K562 (cell line): ENCODE data around the gene C6orf47. TPM values are rescaled to one million over a fixed set of nuclear protein-coding genes. Genes with fewer than 3 reads are reported as not detected.

Experiments
- CHD2 ChIP-seq: IDR thresholded peaks from 2 replicates; pipeline ENCODE4 v1.6.1; 2011; ENCODE audit warnings: low read depth, low read length
- ETV5 ChIP-seq: sonication (generic); formaldehyde crosslinking; IDR thresholded peaks from 2 replicates; pipeline ENCODE4 v1.4.0; 2020; ENCODE audit warnings: low read depth, mild to moderate bottlenecking, missing genetic modification reagents
- FOXA1 ChIP-seq: fragments of 450-650 bp; IDR thresholded peaks from 2 replicates; pipeline ENCODE4 v1.6.1; 2016; ENCODE audit warnings: mild to moderate bottlenecking, borderline replicate concordance
- GABPB2 ChIP-seq: fragments of 250-450 bp; sonication (Bioruptor Pico); conservative IDR thresholded peaks from 2 replicates; pipeline ENCODE4 v1.5.1; 2021; ENCODE audit warnings: mild to moderate bottlenecking
- MTF1 ChIP-seq: fragments of 250-450 bp; sonication (Bioruptor Pico); IDR thresholded peaks from 2 replicates; pipeline ENCODE4 v1.9.0; 2021; ENCODE audit warnings: moderate library complexity, mild to moderate bottlenecking, inconsistent platforms, borderline replicate concordance
- NFIX ChIP-seq: fragments of 250-450 bp; sonication (Bioruptor Pico); IDR thresholded peaks from 2 replicates; pipeline ENCODE4 v1.4.0; 2020; ENCODE audit warnings: low read depth, mild to moderate bottlenecking, moderate library complexity
- NR2C2 ChIP-seq, 2 experiments: fragments of 200-800 bp in 1 of 2; sonication (Bioruptor generic) in 1 of 2; sonication (generic) in 1 of 2; formaldehyde crosslinking in 1 of 2; IDR thresholded peaks; 2 replicates each; pipeline versions ENCODE4 v1.6.1 to v1.8.0; 2016 to 2022; ENCODE audit warnings: mild to moderate bottlenecking in 1 of 2, missing compliant biosample characterization in 1 of 2, missing genetic modification characterization in 1 of 2, missing genetic modification reagents in 1 of 2
- PATZ1 ChIP-seq: fragments of 250-450 bp; sonication (Bioruptor Pico); IDR thresholded peaks from 2 replicates; pipeline ENCODE4 v1.5.0; 2020; ENCODE audit warnings: mild to moderate bottlenecking, borderline replicate concordance
- PREB ChIP-seq: sonication (generic); formaldehyde crosslinking; IDR thresholded peaks from 2 replicates; pipeline ENCODE4 v1.8.1; 2023; ENCODE audit warnings: mild to moderate bottlenecking, missing genetic modification reagents
- SMAD2 ChIP-seq: fragments of 150-350 bp; IDR thresholded peaks from 2 replicates; pipeline ENCODE4 v1.6.1; 2014; ENCODE audit warnings: low read depth, mild to moderate bottlenecking, low read length
- SNIP1 ChIP-seq: fragments of 450-650 bp; IDR thresholded peaks from 2 replicates; pipeline ENCODE4 v1.7.1; 2017; ENCODE audit warnings: low read depth, mild to moderate bottlenecking
- SP1 ChIP-seq: sonication (generic); formaldehyde crosslinking; IDR thresholded peaks from 2 replicates; pipeline ENCODE4 v1.8.1; 2022; ENCODE audit warnings: mild to moderate bottlenecking, missing genetic modification reagents
- ZBTB43 ChIP-seq: sonication (generic); formaldehyde crosslinking; IDR thresholded peaks from 2 replicates; pipeline ENCODE4 v1.8.0; 2023; ENCODE audit warnings: mild to moderate bottlenecking, missing genetic modification reagents
- ZNF175 ChIP-seq: fragments of 200-800 bp; sonication (Bioruptor generic); IDR thresholded peaks from 2 replicates; pipeline ENCODE4 v1.6.1; 2016; ENCODE audit warnings: low read depth, mild to moderate bottlenecking, missing genetic modification characterization, missing compliant biosample characterization
- ZNF232 ChIP-seq: sonication (generic); formaldehyde crosslinking; IDR thresholded peaks from 2 replicates; pipeline ENCODE4 v1.8.0; 2022; ENCODE audit warnings: mild to moderate bottlenecking, missing genetic modification reagents
- polyA plus RNA-seq, 8 experiments: library from polyadenylated mRNA; depleted of rRNA in 4 of 8; stranded (reverse) in 5 of 8; unstranded in 3 of 8; fragments of >200 nt; fragmentation: Nextera tagmentation in 2 of 8; fragmentation: Illumina TruSeq in 1 of 8; extraction: Ambion mirVana in 2 of 8; extraction: Trizol in 1 of 8; gene quantifications; 2 replicates each; pipeline versions ENCODE4 v1.2.1 to v1.2.3, GENCODE V29; 2011 to 2014; ENCODE audit warnings: inconsistent platforms in 1 of 8, missing spikeins in 1 of 8
- total RNA-seq, 7 experiments: library from RNA; depleted of rRNA in 6 of 7; stranded (reverse); fragments of >200 nt in 6 of 7; fragmentation: Illumina TruSeq in 2 of 7; extraction: Trizol in 2 of 7; gene quantifications; 2 replicates each; pipeline versions ENCODE4 v1.2.1 to v1.2.3, GENCODE V29; 2011 to 2021; ENCODE audit warnings: low replicate concordance in 1 of 7

C6orf47 gene
- total and polyA plus RNA-seq, 9 of the 15 experiments (the other 6 are each of a cell fraction or from before 2014, with no cell fraction given), result 0.14 to 43.8 (median 27.0) TPM

GRCh38 chr6:31619805-31620585, 40.6 kb downstream of the C6orf47 start (continued):
- no peak for TF ChIP-seq ZNF232 (CRISPR knock-in tag)
- TF ChIP-seq CHD2, result peak; percentile 61
- TF ChIP-seq SMAD2, result no peak
- TF ChIP-seq NR2C2 (CRISPR knock-in tag; IDR thresholded peaks at IDR 0.05), result peak; percentile 72; the same call in 1 of the 2 replicates
- no peak for TF ChIP-seq NR2C2 (tag; IDR thresholded peaks at IDR 0.05)
- TF ChIP-seq ZNF175 (CRISPR knock-in tag), result no peak; the same call in 1 of the 2 replicates
- no peak for TF ChIP-seq ZBTB43 (CRISPR knock-in tag)
- no peak for TF ChIP-seq FOXA1
- peak; percentile 51; the same call in 1 of the 2 replicates for TF ChIP-seq ETV5 (CRISPR knock-in tag)
- TF ChIP-seq PREB (CRISPR knock-in tag), result no peak
- TF ChIP-seq GABPB2 (CRISPR knock-in tag), result no peak; the same call in 1 of the 2 replicates
- no peak for TF ChIP-seq SNIP1
- TF ChIP-seq PATZ1 (CRISPR knock-in tag), result no peak
- peak; percentile 96 for TF ChIP-seq SP1 (CRISPR knock-in tag)
- TF ChIP-seq MTF1 (CRISPR knock-in tag), result no peak
- peak; percentile 17; the same call in 1 of the 2 replicates for TF ChIP-seq NFIX (CRISPR knock-in tag)
